Measurements from ENCODE around the gene MT2A. TPM values are rescaled to one million over a fixed set of nuclear protein-coding genes. Genes with fewer than 3 reads are reported as not detected.
A peak's percentile ranks its signal among the peaks of the same experiment; 100 is the strongest.

The MT2A gene
- total and polyA plus RNA-seq, 2 of the 13 experiments (the other 11 are each of a cell fraction or from before 2014, with no cell fraction given): 135 to 371 TPM

DNA sequence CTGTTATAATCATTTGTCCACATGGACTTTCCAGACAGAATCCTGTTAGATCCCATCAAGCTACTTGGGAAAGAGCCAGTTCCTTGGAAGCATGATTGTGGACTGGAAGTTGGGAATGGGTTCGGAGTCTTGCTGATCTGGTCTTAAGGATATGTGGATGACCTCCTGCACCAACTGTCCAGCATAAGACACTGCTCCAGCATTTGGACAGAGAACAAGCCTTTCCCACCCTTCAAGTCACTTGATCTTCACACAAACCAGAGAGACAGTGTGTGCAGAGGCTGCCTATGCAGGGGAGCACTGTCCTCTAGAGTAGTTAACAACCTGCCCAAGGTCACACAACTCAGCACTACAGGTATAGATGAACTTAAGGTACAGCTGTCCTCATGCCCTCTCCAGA, 37.5 kb downstream of the MT2A start:
- in situ Hi-C loops (cut with HindIII; ENCODE audit: extremely low pct_ligation_motif_present, low pct_unique_long_range_greater_than_20kb): no loop called here
- POLR2A ChIA-PET: no interaction called here
- TF ChIP-seq, protein P1, sequence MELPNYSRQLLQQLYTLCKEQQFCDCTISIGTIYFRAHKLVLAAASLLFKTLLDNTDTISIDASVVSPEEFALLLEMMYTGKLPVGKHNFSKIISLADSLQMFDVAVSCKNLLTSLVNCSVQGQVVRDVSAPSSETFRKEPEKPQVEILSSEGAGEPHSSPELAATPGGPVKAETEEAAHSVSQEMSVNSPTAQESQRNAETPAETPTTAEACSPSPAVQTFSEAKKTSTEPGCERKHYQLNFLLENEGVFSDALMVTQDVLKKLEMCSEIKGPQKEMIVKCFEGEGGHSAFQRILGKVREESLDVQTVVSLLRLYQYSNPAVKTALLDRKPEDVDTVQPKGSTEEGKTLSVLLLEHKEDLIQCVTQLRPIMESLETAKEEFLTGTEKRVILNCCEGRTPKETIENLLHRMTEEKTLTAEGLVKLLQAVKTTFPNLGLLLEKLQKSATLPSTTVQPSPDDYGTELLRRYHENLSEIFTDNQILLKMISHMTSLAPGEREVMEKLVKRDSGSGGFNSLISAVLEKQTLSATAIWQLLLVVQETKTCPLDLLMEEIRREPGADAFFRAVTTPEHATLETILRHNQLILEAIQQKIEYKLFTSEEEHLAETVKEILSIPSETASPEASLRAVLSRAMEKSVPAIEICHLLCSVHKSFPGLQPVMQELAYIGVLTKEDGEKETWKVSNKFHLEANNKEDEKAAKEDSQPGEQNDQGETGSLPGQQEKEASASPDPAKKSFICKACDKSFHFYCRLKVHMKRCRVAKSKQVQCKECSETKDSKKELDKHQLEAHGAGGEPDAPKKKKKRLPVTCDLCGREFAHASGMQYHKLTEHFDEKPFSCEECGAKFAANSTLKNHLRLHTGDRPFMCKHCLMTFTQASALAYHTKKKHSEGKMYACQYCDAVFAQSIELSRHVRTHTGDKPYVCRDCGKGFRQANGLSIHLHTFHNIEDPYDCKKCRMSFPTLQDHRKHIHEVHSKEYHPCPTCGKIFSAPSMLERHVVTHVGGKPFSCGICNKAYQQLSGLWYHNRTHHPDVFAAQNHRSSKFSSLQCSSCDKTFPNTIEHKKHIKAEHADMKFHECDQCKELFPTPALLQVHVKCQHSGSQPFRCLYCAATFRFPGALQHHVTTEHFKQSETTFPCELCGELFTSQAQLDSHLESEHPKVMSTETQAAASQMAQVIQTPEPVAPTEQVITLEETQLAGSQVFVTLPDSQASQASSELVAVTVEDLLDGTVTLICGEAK (IDR thresholded peaks at IDR 0.05): no peak
- TF ChIP-seq, protein P1 (CRISPR knock-in tag; IDR thresholded peaks at IDR 0.05): no peak
- TF ChIP-seq, protein P2, sequence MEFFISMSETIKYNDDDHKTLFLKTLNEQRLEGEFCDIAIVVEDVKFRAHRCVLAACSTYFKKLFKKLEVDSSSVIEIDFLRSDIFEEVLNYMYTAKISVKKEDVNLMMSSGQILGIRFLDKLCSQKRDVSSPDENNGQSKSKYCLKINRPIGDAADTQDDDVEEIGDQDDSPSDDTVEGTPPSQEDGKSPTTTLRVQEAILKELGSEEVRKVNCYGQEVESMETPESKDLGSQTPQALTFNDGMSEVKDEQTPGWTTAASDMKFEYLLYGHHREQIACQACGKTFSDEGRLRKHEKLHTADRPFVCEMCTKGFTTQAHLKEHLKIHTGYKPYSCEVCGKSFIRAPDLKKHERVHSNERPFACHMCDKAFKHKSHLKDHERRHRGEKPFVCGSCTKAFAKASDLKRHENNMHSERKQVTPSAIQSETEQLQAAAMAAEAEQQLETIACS (CRISPR knock-in tag; IDR thresholded peaks at IDR 0.05): no peak
- TF ChIP-seq ERF (CRISPR knock-in tag; IDR thresholded peaks at IDR 0.05) (no peak), ZNF143 (CRISPR knock-in tag; IDR thresholded peaks at IDR 0.05) (no peak), ARID2 (CRISPR knock-in tag; IDR thresholded peaks at IDR 0.05; ENCODE audit: borderline replicate concordance) (no peak), THAP11 (CRISPR knock-in tag; IDR thresholded peaks at IDR 0.05) (no peak)
- TF ChIP-seq, protein P3, sequence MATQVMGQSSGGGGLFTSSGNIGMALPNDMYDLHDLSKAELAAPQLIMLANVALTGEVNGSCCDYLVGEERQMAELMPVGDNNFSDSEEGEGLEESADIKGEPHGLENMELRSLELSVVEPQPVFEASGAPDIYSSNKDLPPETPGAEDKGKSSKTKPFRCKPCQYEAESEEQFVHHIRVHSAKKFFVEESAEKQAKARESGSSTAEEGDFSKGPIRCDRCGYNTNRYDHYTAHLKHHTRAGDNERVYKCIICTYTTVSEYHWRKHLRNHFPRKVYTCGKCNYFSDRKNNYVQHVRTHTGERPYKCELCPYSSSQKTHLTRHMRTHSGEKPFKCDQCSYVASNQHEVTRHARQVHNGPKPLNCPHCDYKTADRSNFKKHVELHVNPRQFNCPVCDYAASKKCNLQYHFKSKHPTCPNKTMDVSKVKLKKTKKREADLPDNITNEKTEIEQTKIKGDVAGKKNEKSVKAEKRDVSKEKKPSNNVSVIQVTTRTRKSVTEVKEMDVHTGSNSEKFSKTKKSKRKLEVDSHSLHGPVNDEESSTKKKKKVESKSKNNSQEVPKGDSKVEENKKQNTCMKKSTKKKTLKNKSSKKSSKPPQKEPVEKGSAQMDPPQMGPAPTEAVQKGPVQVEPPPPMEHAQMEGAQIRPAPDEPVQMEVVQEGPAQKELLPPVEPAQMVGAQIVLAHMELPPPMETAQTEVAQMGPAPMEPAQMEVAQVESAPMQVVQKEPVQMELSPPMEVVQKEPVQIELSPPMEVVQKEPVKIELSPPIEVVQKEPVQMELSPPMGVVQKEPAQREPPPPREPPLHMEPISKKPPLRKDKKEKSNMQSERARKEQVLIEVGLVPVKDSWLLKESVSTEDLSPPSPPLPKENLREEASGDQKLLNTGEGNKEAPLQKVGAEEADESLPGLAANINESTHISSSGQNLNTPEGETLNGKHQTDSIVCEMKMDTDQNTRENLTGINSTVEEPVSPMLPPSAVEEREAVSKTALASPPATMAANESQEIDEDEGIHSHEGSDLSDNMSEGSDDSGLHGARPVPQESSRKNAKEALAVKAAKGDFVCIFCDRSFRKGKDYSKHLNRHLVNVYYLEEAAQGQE (IDR thresholded peaks at IDR 0.05; ENCODE audit: borderline replicate concordance in 1 of 2, low read depth in 1 of 2, low read length in 2 of 2): 0 out of 4 replicates have a peak, but pooled peaks of 1 of the 2 experiments have one; percentile 27
- 0% methylated on average over 1 of the region's 1 CpG for WGBS (ENCODE audit: low lambda C conversion rate)
- H2AFZ ChIP-seq (ENCODE audit: low read length): no peak overlapping the region
- no peaks in the 10 kb centered on the region for H3K79me2 ChIP-seq (ENCODE audit: insufficient read depth, low read length)
- intact Hi-C loops (cut with micrococcal nuclease; ENCODE audit: unreplicated experiment): no loop called here
- peaks cover 40% of the 10 kb centered on the region for H3K4me1 ChIP-seq (ENCODE audit: insufficient read depth, low read length)
- DNase-seq (ENCODE audit: low spot score) (no peak), ATAC-seq (no peak), FAIRE-seq (no peak)
- no peak overlapping the region for H3K4me3 ChIP-seq (replicated peaks in 1 of 3; ENCODE audit: insufficient read depth in 1 of 3, low read depth in 2 of 3, low read length in 3 of 3)
- H3K9me3 ChIP-seq (ENCODE audit: low read length): no peaks in the 10 kb centered on the region
- no peak overlapping the region for H3K27ac ChIP-seq (ENCODE audit: extremely low read length, insufficient read depth, low read length)
- peaks cover 9 to 42% of the 10 kb centered on the region in 2 experiments; a peak in 4 of 5 replicates for H3K27me3 ChIP-seq (ENCODE audit: control insufficient read depth in 1 of 2, insufficient read depth in 2 of 2, low read length in 2 of 2)
- CTCF ChIA-PET (ENCODE audit: low intra/inter-chr PET ratio, low total read pairs): no interaction called here
- no peak overlapping the region for H3K9ac ChIP-seq (ENCODE audit: insufficient read depth, low read depth, low read length)
- no TSS peak for BruUV-seq (replicated peaks)
- no peak overlapping the region for H3K4me2 ChIP-seq (ENCODE audit: low read depth, low read length)
- no peaks in the 10 kb centered on the region for H4K20me1 ChIP-seq (ENCODE audit: insufficient read depth, low read length)
- no peaks in the 10 kb centered on the region for H3K36me3 ChIP-seq (replicated peaks in 1 of 2; ENCODE audit: control insufficient read depth in 1 of 2, insufficient read depth in 2 of 2, low read length in 2 of 2)
